ENCODE data around the gene DNAJC16. TPM values are rescaled to one million over a fixed set of nuclear protein-coding genes. Genes with fewer than 3 reads are reported as not detected.

Gene DNAJC16
- total and polyA plus RNA-seq, 2 of the 13 experiments (the other 11 are each of a cell fraction or from before 2014, with no cell fraction given), result 11.4 to 15.4 TPM

DNA sequence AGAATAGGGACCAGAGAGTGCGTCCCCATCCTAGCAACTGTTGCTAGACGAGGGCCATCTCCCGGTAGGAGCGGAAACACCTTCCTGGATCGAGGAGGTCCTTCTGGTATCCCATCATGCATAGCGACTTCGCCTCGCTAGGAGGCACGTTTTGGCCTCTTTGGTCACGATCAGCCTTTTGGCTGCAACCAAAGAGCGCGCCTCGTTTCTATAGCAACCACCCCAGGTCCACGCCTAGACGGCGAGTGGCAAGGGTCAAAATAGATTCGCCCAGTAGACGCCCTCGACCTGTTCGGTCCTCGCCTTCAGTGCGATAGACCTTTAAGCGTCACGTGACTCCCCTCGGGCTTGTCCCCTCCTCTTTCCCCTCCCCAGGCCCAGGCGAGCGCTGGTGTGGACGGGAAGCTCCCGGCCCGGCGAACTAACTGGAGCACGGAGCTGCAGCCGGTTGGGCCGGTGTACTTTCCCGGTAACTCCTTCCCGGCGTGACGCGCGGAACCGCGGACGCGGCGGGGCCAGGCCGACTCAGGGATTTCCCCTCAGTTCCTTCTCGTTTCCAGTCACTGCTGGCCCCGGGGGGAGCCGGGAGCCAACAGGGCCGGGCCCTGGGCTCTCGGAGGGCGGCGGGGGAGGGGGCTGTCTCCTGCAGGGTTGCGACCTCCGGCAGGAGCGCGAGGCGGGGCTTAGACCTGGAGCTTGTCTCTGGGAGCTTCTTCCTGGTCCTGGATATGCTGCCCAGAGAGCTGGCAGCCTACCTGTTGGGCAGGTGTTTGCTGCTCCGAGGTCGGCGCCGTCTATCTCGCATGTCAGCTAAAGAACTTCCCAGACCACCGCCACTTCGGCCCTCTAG, at the start of gene DNAJC16 (continued):
- TF ChIP-seq SOX6 (IDR thresholded peaks at IDR 0.05) (no peak), SOX6 (CRISPR knock-in tag; IDR thresholded peaks at IDR 0.05) (peak; percentile 73), ZNF709 (CRISPR knock-in tag; IDR thresholded peaks at IDR 0.05) (0 out of 2 replicates have a peak, but pooled peaks have one; percentile 65), KLF16 (CRISPR knock-in tag; IDR thresholded peaks at IDR 0.05) (peak in 1 of 2 experiments; percentile 93; a peak in 2 of 4 replicates), ZNF121 (CRISPR knock-in tag; IDR thresholded peaks at IDR 0.05) (no peak), AGO2 (optimal IDR thresholded peaks at IDR 0.05; ENCODE audit: low read depth, low read length) (peak; percentile 74), BRCA1 (CRISPR knock-in tag; IDR thresholded peaks at IDR 0.05) (no peak), ZNF383 (CRISPR knock-in tag; IDR thresholded peaks at IDR 0.05; ENCODE audit: borderline replicate concordance) (no peak; the same call in 1 of the 2 replicates), ZKSCAN5 (CRISPR knock-in tag; IDR thresholded peaks at IDR 0.05) (no peak), KLF11 (CRISPR knock-in tag; IDR thresholded peaks at IDR 0.05) (peak; percentile 47; the same call in 1 of the 2 replicates), YEATS2 (CRISPR knock-in tag; IDR thresholded peaks at IDR 0.05; ENCODE audit: borderline replicate concordance) (peak; percentile 89; the same call in 1 of the 2 replicates), MATR3 (CRISPR knock-in tag; IDR thresholded peaks at IDR 0.05) (no peak), CCAR2 (optimal IDR thresholded peaks at IDR 0.05; ENCODE audit: low read depth, low read length) (no peak), CHD4 (IDR thresholded peaks at IDR 0.05; ENCODE audit: borderline replicate concordance, low read length) (no peak)
- TF ChIP-seq, protein P1, sequence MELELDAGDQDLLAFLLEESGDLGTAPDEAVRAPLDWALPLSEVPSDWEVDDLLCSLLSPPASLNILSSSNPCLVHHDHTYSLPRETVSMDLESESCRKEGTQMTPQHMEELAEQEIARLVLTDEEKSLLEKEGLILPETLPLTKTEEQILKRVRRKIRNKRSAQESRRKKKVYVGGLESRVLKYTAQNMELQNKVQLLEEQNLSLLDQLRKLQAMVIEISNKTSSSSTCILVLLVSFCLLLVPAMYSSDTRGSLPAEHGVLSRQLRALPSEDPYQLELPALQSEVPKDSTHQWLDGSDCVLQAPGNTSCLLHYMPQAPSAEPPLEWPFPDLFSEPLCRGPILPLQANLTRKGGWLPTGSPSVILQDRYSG (CRISPR knock-in tag; IDR thresholded peaks at IDR 0.05), result no peak
- TF ChIP-seq, protein P2, sequence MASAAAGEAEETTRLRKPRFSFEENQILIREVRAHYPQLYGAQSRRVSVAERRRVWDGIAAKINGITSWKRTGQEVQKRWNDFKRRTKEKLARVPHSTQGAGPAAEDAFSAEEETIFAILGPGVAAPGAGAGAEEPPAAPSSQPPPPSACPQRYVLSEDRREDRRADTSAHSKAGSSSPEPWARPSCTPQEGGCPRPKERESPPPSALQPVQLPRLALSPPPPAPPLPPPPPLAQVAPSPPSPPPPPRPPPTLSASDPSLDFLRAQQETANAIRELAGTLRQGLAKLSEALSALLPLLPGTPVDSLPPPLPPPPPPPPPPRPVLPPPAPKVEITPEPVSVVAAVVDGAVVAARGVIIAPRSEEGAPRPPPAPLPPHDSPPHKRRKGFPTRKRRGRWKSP (CRISPR knock-in tag; IDR thresholded peaks at IDR 0.05), result no peak
- TF ChIP-seq, protein P3, sequence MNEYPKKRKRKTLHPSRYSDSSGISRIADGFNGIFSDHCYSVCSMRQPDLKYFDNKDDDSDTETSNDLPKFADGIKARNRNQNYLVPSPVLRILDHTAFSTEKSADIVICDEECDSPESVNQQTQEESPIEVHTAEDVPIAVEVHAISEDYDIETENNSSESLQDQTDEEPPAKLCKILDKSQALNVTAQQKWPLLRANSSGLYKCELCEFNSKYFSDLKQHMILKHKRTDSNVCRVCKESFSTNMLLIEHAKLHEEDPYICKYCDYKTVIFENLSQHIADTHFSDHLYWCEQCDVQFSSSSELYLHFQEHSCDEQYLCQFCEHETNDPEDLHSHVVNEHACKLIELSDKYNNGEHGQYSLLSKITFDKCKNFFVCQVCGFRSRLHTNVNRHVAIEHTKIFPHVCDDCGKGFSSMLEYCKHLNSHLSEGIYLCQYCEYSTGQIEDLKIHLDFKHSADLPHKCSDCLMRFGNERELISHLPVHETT (CRISPR knock-in tag; conservative IDR thresholded peaks at IDR 0.05), result peak; percentile 94
- TF ChIP-seq, protein P4, sequence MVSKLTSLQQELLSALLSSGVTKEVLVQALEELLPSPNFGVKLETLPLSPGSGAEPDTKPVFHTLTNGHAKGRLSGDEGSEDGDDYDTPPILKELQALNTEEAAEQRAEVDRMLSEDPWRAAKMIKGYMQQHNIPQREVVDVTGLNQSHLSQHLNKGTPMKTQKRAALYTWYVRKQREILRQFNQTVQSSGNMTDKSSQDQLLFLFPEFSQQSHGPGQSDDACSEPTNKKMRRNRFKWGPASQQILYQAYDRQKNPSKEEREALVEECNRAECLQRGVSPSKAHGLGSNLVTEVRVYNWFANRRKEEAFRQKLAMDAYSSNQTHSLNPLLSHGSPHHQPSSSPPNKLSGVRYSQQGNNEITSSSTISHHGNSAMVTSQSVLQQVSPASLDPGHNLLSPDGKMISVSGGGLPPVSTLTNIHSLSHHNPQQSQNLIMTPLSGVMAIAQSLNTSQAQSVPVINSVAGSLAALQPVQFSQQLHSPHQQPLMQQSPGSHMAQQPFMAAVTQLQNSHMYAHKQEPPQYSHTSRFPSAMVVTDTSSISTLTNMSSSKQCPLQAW (CRISPR knock-in tag; IDR thresholded peaks at IDR 0.05), result peak; percentile 79
- TF ChIP-seq, protein P5, sequence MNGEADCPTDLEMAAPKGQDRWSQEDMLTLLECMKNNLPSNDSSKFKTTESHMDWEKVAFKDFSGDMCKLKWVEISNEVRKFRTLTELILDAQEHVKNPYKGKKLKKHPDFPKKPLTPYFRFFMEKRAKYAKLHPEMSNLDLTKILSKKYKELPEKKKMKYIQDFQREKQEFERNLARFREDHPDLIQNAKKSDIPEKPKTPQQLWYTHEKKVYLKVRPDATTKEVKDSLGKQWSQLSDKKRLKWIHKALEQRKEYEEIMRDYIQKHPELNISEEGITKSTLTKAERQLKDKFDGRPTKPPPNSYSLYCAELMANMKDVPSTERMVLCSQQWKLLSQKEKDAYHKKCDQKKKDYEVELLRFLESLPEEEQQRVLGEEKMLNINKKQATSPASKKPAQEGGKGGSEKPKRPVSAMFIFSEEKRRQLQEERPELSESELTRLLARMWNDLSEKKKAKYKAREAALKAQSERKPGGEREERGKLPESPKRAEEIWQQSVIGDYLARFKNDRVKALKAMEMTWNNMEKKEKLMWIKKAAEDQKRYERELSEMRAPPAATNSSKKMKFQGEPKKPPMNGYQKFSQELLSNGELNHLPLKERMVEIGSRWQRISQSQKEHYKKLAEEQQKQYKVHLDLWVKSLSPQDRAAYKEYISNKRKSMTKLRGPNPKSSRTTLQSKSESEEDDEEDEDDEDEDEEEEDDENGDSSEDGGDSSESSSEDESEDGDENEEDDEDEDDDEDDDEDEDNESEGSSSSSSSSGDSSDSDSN (CRISPR knock-in tag; IDR thresholded peaks at IDR 0.05), result peak; percentile 93
- TF ChIP-seq, protein P6, sequence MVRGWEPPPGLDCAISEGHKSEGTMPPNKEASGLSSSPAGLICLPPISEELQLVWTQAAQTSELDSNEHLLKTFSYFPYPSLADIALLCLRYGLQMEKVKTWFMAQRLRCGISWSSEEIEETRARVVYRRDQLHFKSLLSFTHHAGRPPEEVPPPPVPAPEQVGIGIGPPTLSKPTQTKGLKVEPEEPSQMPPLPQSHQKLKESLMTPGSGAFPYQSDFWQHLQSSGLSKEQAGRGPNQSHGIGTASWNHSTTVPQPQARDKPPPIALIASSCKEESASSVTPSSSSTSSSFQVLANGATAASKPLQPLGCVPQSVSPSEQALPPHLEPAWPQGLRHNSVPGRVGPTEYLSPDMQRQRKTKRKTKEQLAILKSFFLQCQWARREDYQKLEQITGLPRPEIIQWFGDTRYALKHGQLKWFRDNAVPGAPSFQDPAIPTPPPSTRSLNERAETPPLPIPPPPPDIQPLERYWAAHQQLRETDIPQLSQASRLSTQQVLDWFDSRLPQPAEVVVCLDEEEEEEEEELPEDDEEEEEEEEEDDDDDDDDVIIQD (CRISPR knock-in tag; IDR thresholded peaks at IDR 0.05; ENCODE audit: low read depth), result peak; percentile 9; the same call in 1 of the 2 replicates

Data from HepG2 (cell line).